HG03159 (cell line): ENCODE results near the gene PPP1R3E.

Source experiments
- ATAC-seq: cut with Tn5 transposase; IDR thresholded peaks from one replicate; pipeline ENCODE4 v1.9.1; 2021; ENCODE audit warnings: mild to moderate bottlenecking, moderate library complexity; ENCODE audit not compliant: unreplicated experiment

Gene PPP1R3E

GRCh38 chr14:23249824-23250223, 52.8 kb downstream of the PPP1R3E start:
- ATAC-seq = no peak

GRCh38 chr14:23248601-23249000, 54.1 kb downstream of the PPP1R3E start:
- no peak for ATAC-seq
